HepG2 (cell line): ENCODE measurements around the gene PBX1. TPM values are rescaled to one million over a fixed set of nuclear protein-coding genes. Genes with fewer than 3 reads are reported as not detected.

ENCODE experiments used
- ATAC-seq: fragments of 200-7000 bp; cut with Tn5 transposase; 3 replicates; pipeline ENCODE4 v1.9.1; 2020; ENCODE audit warnings: mild to moderate bottlenecking, moderate library complexity
- BruUV-seq: library from RNA; stranded (reverse); fragments of 400-500 nt; replicated peaks from 2 replicates; lab custom pipeline; 2021; lab: Mats Ljungman, UMichigan
- CTCF ChIA-PET: fragments of 300-600 bp; formaldehyde crosslinking; extraction: SDS; loops from one replicate; lab custom pipeline; 2021; ENCODE audit warnings: low total read pairs, inconsistent platforms, low intra/inter-chr PET ratio; lab: Yijun Ruan, JAX
- POLR2A ChIA-PET: fragments of 350-600 bp; sonication (Branson Sonifier 250); formaldehyde crosslinking; loops from one replicate; lab custom pipeline; 2020; ENCODE audit warnings: antibody characterized with exemption, inconsistent platforms; lab: Yijun Ruan, JAX
- DNase-seq: peaks from one replicate; pipeline ENCODE4 v3.0.0-alpha.2; 2015; ENCODE audit warnings: low spot score
- FAIRE-seq: peaks from 3 replicates; lab custom pipeline; 2011; peaks lifted over from hg19 to GRCh38; lab: Jason Lieb, UNC
- H2AFZ ChIP-seq: one replicate; pipeline ENCODE4 v1.6.1; 2011; ENCODE audit warnings: low read length, inconsistent platforms
- H3K27ac ChIP-seq: fragments of 300-600 bp; 3 replicates; pipeline ENCODE4 v1.8.0; 2011; ENCODE audit warnings: mixed run types, mild to moderate bottlenecking, mixed read lengths, low read length, inconsistent platforms; ENCODE audit not compliant: insufficient read depth; ENCODE audit errors: extremely low read length
- H3K27me3 ChIP-seq, 2 experiments: fragments of 200-600 bp in 1 of 2; 2 replicates in 1 of 2; 3 replicates in 1 of 2; pipeline versions ENCODE4 v1.6.0 to v1.8.0; 2011; ENCODE audit warnings: low read length in 2 of 2, mild to moderate bottlenecking in 2 of 2, moderate library complexity in 2 of 2, inconsistent platforms in 1 of 2; ENCODE audit not compliant: insufficient read depth in 2 of 2, control insufficient read depth in 1 of 2
- H3K36me3 ChIP-seq, 2 experiments: fragments of 200-600 bp in 1 of 2; replicated peaks in 1 of 2; 2 replicates in 1 of 2; 3 replicates in 1 of 2; pipeline versions ENCODE4 v1.5.1 to v1.8.0; 2011; ENCODE audit warnings: low read length in 2 of 2, inconsistent platforms in 1 of 2; ENCODE audit not compliant: insufficient read depth in 2 of 2, control insufficient read depth in 1 of 2
- H3K4me1 ChIP-seq: 2 replicates; pipeline ENCODE4 v1.5.1; 2012; ENCODE audit warnings: low read length, inconsistent platforms; ENCODE audit not compliant: insufficient read depth
- H3K4me2 ChIP-seq: 2 replicates; pipeline ENCODE4 v1.6.0; 2011; ENCODE audit warnings: low read depth, low read length, inconsistent platforms
- H3K4me3 ChIP-seq, 3 experiments: fragments of 200-600 bp in 1 of 3; sonication (generic), shearing (Covaris generic) in 1 of 3; replicated peaks in 1 of 3; 2 replicates each; pipeline ENCODE4 v1.5.1; 2011 to 2016; ENCODE audit warnings: low read length in 3 of 3, inconsistent platforms in 2 of 3, low read depth in 2 of 3, mild to moderate bottlenecking in 2 of 3, control low read depth in 1 of 3, mixed read lengths in 1 of 3; ENCODE audit not compliant: insufficient read depth in 1 of 3
- H3K79me2 ChIP-seq: one replicate; pipeline ENCODE4 v1.6.1; 2011; ENCODE audit warnings: low read length, inconsistent platforms; ENCODE audit not compliant: insufficient read depth
- H3K9ac ChIP-seq: 2 replicates; pipeline ENCODE4 v1.6.0; 2011; ENCODE audit warnings: mild to moderate bottlenecking, low read depth, low read length, inconsistent platforms; ENCODE audit not compliant: insufficient read depth
- H3K9me3 ChIP-seq: 2 replicates; pipeline ENCODE4 v1.5.1; 2012; ENCODE audit warnings: mild to moderate bottlenecking, low read length
- H4K20me1 ChIP-seq: 2 replicates; pipeline ENCODE4 v1.6.0; 2011; ENCODE audit warnings: inconsistent platforms, mild to moderate bottlenecking, low read length, moderate library complexity; ENCODE audit not compliant: insufficient read depth
- ADNP ChIP-seq: sonication (generic); formaldehyde crosslinking; IDR thresholded peaks from 2 replicates; pipeline ENCODE4 v1.4.0; 2020; ENCODE audit warnings: missing genetic modification reagents
- CBX2 ChIP-seq, 2 experiments: fragments of 200-600 bp in 1 of 2; sonication (generic); formaldehyde crosslinking in 1 of 2; IDR thresholded peaks; 2 replicates each; pipeline versions ENCODE4 v1.7.0 to v1.8.1; 2018 to 2022; ENCODE audit warnings: low read depth in 2 of 2, low read length in 1 of 2, mild to moderate bottlenecking in 1 of 2, missing genetic modification reagents in 1 of 2
- CEBPZ ChIP-seq: IDR thresholded peaks from 2 replicates; pipeline ENCODE4 v1.6.1; 2012; ENCODE audit warnings: low read length, improper control_type of control experiment
- CREM ChIP-seq, 2 experiments: sonication (generic) in 1 of 2; formaldehyde crosslinking in 1 of 2; IDR thresholded peaks; 2 replicates each; pipeline versions ENCODE4 v1.4.0 to v1.6.1; 2016 to 2020; ENCODE audit warnings: antibody characterized with exemption in 1 of 2, mild to moderate bottlenecking in 1 of 2, missing genetic modification reagents in 1 of 2
- ELF4 ChIP-seq: sonication (generic); formaldehyde crosslinking; IDR thresholded peaks from 2 replicates; pipeline ENCODE4 v1.5.0; 2020; ENCODE audit warnings: missing genetic modification reagents, mild to moderate bottlenecking, moderate library complexity, borderline replicate concordance
- HNRNPLL ChIP-seq: fragments of 200-400 bp; formaldehyde crosslinking; IDR thresholded peaks from 2 replicates; pipeline ENCODE4 v1.6.1; 2017; ENCODE audit warnings: mild to moderate bottlenecking, low read depth, low read length; ENCODE audit not compliant: poor library complexity, severe bottlenecking
- KMT2B ChIP-seq: IDR thresholded peaks from 2 replicates; pipeline ENCODE4 v1.6.1; 2016; ENCODE audit warnings: missing genetic modification reagents, missing compliant biosample characterization
- MED1 ChIP-seq: sonication (generic); formaldehyde crosslinking; IDR thresholded peaks from 2 replicates; pipeline ENCODE4 v1.4.0; 2020; ENCODE audit warnings: missing genetic modification reagents
- NCOA2 ChIP-seq: sonication (generic); formaldehyde crosslinking; IDR thresholded peaks from 2 replicates; pipeline ENCODE4 v1.8.0; 2022; ENCODE audit warnings: inconsistent platforms
- PPARG ChIP-seq: conservative IDR thresholded peaks from 2 replicates; pipeline ENCODE4 v1.6.1; 2016; ENCODE audit warnings: missing biosample characterization, missing genetic modification reagents
- SALL2 ChIP-seq: sonication (generic); formaldehyde crosslinking; IDR thresholded peaks from 2 replicates; pipeline ENCODE4 v1.8.1; 2023; ENCODE audit warnings: mild to moderate bottlenecking, missing genetic modification reagents, inconsistent platforms
- SUZ12 ChIP-seq: fragments of 150-350 bp; IDR thresholded peaks from 2 replicates; pipeline ENCODE4 v1.6.1; 2014; ENCODE audit warnings: low read depth, low read length
- XBP1 ChIP-seq: sonication (generic); formaldehyde crosslinking; IDR thresholded peaks from 2 replicates; pipeline ENCODE4 v1.5.0; 2020; ENCODE audit warnings: missing genetic modification reagents
- ZIK1 ChIP-seq: sonication (generic); formaldehyde crosslinking; IDR thresholded peaks from 2 replicates; pipeline ENCODE4 v1.5.0; 2020; ENCODE audit warnings: mild to moderate bottlenecking, low read depth, missing genetic modification reagents, borderline replicate concordance
- ZNF691 ChIP-seq: sonication (generic); formaldehyde crosslinking; IDR thresholded peaks from 2 replicates; pipeline ENCODE4 v1.4.0; 2020; ENCODE audit warnings: missing genetic modification reagents, low read depth, mild to moderate bottlenecking, borderline replicate concordance
- WGBS: methylation state at CpG from one replicate; pipeline ENCODE4 v1.1.6; 2017; ENCODE audit warnings: low lambda C conversion rate; 5-methylcytosine and 5-hydroxymethylcytosine counted together
- in situ Hi-C: cut with HindIII; loops from 2 replicates; pipeline ENCODE4 v1.10.0; 2017; ENCODE audit warnings: low pct_unique_long_range_greater_than_20kb; ENCODE audit not compliant: extremely low pct_ligation_motif_present
- intact Hi-C: fragments of 100-400 bp; cut with micrococcal nuclease; formaldehyde crosslinking; loops from one replicate; pipeline ENCODE4 v1.10.0; 2022; ENCODE audit not compliant: unreplicated experiment
- polyA plus RNA-seq, 8 experiments: library from polyadenylated mRNA; depleted of rRNA in 3 of 8; stranded (reverse) in 7 of 8; unstranded in 1 of 8; fragments of >200 nt; fragmentation: Illumina TruSeq in 4 of 8; extraction: Trizol in 4 of 8; gene quantifications; 2 replicates each; pipeline versions ENCODE4 v1.2.1 to v1.2.3, GENCODE V29; 2011 to 2016; ENCODE audit warnings: low read depth in 4 of 8, missing spikeins in 1 of 8, mixed read lengths in 1 of 8; ENCODE audit not compliant: insufficient read depth in 1 of 8
- total RNA-seq, 5 experiments: library from RNA; depleted of rRNA; stranded (reverse); fragments of >200 nt; fragmentation: Illumina TruSeq; extraction: Trizol; gene quantifications; 2 replicates each; pipeline ENCODE4 v1.2.3, GENCODE V29; 2016; ENCODE audit warnings: low read depth in 1 of 5

The PBX1 gene
- total and polyA plus RNA-seq, 2 of the 13 experiments (the other 11 are each of a cell fraction or from before 2014, with no cell fraction given), result 0.24 TPM; not detected in 1

- TF ChIP-seq MED1 (CRISPR knock-in tag), result no peak
- TF ChIP-seq ZNF691, result no peak
- no peak for TF ChIP-seq SALL2 (CRISPR knock-in tag)
Measured at GRCh38 chr1:164772635-164773034, 213.7 kb downstream of the PBX1 start (continued).

GRCh38 chr1:164773102-164773501, 214.1 kb downstream of the PBX1 start:
- in situ Hi-C loops (no loop called here), intact Hi-C loops (no loop called here)
- no peak overlapping the region for H2AFZ ChIP-seq
- DNase-seq (no peak), FAIRE-seq (no peak), ATAC-seq (no peak)
- no peaks in the 10 kb centered on the region for H4K20me1 ChIP-seq
- no peaks in the 10 kb centered on the region for H3K79me2 ChIP-seq
- ChIA-PET CTCF (no interaction called here), POLR2A (no interaction called here)
- H3K36me3 ChIP-seq, result no peaks in the 10 kb centered on the region
- no peak overlapping the region for H3K4me3 ChIP-seq
- no peak overlapping the region for H3K27ac ChIP-seq
- H3K4me1 ChIP-seq, result peaks cover 14% of the 10 kb centered on the region
- H3K27me3 ChIP-seq, result no peaks in the 10 kb centered on the region
- no peak overlapping the region for H3K4me2 ChIP-seq
- TF ChIP-seq NCOA2 (CRISPR knock-in tag), result no peak
- TF ChIP-seq PPARG (CRISPR knock-in tag), result no peak
- TF ChIP-seq CREM (IDR thresholded peaks at IDR 0.05), result no peak
- TF ChIP-seq CREM (CRISPR knock-in tag; IDR thresholded peaks at IDR 0.05), result no peak
- no peak for TF ChIP-seq ZIK1 (CRISPR knock-in tag)
- TF ChIP-seq XBP1, result no peak
- no peak for TF ChIP-seq HNRNPLL
- no peak for TF ChIP-seq CBX2 (IDR thresholded peaks at IDR 0.05; ENCODE audit: low read depth, low read length)
- TF ChIP-seq CBX2 (CRISPR knock-in tag; IDR thresholded peaks at IDR 0.05; ENCODE audit: low read depth), result no peak
- no peak for TF ChIP-seq ELF4 (CRISPR knock-in tag)
- no peak for TF ChIP-seq ADNP (CRISPR knock-in tag)
- no peak for TF ChIP-seq CEBPZ
- no peak for TF ChIP-seq KMT2B (CRISPR knock-in tag)
- no peak for TF ChIP-seq SUZ12
- no TSS peak for BruUV-seq
- no peaks in the 10 kb centered on the region for H3K9me3 ChIP-seq
- no peak overlapping the region for H3K9ac ChIP-seq
- 49% methylated on average over 5 of the region's 5 CpGs for WGBS
